Right ventricle myocardium inferior (tissue), 1 donor: Measurements from ENCODE around the gene TSTD1. TPM values are rescaled to one million over a fixed set of nuclear protein-coding genes. Genes with fewer than 3 reads are reported as not detected.
A peak's percentile ranks its signal among the peaks of the same experiment; 100 is the strongest.

ENCODE experiments used
- ATAC-seq: fragments of 200-7000 bp; cut with Tn5 transposase; one replicate; pipeline ENCODE4 v1.9.1; 2020; ENCODE audit warnings: mild to moderate bottlenecking, moderate library complexity
- DNase-seq: peaks from one replicate; pipeline ENCODE4 v3.0.0; 2021; ENCODE audit errors: missing footprints
- intact Hi-C: fragments of 100-400 bp; cut with DNase I; formaldehyde crosslinking; loops from one replicate; pipeline ENCODE4 v1.11.0; 2022
- long read RNA-seq: library from polyadenylated mRNA; unstranded; transcript quantifications from one replicate; pipeline ENCODE4 v2.0.0, GENCODE V29; 2021
- total RNA-seq: library from RNA; stranded (reverse); fragmentation: NEBNext Ultra II Directional; extraction: Animal tissue kit (Norgen Biotek cat#: 25700); gene quantifications from one replicate; pipeline ENCODE4 v1.2.1, GENCODE V29; 2021
- donor health status: DM: no; HTN: yes; CAD: no; lungs with severe emphysema.

The TSTD1 gene, protein sequence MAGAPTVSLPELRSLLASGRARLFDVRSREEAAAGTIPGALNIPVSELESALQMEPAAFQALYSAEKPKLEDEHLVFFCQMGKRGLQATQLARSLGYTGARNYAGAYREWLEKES
- total RNA-seq = 10.5 TPM
- long read RNA-seq, transcript TSTD1-204 (4 exons, 593 nt) = major isoform, 6 of 8 reads
- long read RNA-seq, partial matches to known transcripts = 0 of 8 reads
- long read RNA-seq, other reads (novel, unspliced or antisense) = 2 of 8 reads

DNA sequence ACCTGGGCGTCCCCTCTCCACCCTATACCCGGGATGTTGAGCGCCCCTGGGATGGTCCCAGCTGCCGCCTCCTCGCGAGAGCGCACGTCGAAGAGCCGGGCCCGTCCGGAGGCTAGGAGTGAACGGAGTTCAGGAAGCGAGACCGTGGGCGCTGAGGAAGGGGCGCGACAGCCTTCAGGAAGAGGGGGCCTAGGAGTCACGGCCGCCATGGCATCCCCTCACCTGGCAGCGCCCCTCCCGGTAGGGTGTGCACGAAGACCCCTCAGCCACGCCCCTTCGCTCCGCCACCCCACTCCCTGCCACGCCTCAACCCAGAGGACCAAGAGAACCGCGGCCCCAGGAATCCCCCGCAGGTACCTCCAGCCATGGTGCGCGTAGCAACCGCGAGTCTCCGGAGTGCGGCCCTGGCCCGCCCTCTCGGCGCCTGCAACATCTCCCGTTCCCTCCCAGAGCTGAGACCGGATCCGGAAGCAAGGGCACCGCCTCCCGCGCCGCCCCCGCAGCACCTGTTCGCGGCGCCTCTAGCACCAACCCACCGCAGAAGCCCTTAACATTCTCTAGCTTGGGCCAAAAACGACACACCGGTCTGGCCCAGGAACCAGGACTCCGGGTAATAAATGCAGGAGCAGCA is at the start of gene TSTD1:
Gene TSTD1, minus strand, starts transcription at position 442 of the 631 bp plus-strand sequence. Its CDS starts 75 bp downstream, at position 367.
- peak; percentile 85 for DNase-seq
- intact Hi-C loops = no loop called here
- peak; percentile 78 for ATAC-seq

DNA sequence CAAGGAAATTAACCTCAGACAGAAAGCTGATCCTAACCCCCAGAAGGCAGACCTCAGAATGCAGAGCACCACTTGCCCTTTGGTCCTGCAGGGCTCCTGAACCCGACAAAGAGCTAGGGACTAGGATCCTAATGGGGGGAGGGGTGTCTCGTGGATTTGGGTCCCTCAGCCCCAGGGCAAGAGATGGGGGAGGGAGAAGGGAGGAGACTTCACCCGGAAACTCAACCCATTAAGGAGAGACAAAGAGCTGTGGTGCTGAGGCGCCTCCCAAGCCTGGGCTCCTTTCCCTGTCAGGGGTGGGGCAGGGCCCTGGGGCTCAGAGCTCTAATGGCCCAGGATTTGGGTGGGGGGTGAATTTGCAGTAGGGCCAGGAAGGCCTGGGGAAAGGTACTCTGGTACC is 47.7 kb upstream of the TSTD1 start:
- no peak for DNase-seq
- ATAC-seq = no peak
- intact Hi-C loops = no loop called here

DNA sequence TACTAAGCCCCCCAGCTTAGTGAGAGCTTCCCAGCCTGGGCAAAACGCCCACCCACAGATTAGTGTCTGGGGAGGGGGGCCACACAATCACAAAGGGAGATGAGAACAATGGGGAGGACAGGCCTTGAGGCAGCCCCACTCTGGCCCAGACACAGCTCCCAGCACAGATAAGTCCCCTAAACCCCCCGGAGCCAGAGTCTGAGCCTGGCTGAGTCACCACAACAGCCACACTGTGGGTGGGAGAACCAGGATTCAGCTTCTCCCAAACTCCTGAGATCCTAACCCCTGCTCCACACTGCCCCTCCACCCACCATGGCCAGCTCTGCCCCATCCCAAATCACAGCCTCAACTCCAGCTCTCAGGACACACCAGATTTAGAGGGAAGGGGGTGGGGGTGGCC is 46.4 kb upstream of the TSTD1 start:
- DNase-seq (no peak), ATAC-seq (no peak)
- intact Hi-C loops = no loop called here

DNA sequence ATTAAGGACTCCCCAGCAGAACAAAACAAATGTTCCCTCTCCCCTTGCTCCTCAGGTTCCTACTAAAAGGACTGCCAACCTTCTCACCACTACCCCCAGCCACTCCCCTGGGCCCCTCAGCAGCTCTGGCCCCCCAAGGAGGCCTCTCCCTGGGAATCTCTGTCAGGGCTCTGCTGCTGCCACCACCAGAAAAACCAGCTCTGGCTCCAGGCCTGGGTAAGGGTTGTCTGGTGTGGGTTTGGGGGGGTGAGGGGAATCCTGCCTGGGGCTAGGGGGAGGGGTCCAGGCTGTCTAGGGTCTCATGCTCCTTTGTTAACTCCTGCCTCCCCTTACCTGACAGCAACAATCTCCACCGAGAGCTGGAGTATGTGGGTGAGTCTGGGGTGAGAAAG is 45.8 kb upstream of the TSTD1 start:
- ATAC-seq = no peak
- DNase-seq = no peak
- intact Hi-C loops = no loop called here

DNA sequence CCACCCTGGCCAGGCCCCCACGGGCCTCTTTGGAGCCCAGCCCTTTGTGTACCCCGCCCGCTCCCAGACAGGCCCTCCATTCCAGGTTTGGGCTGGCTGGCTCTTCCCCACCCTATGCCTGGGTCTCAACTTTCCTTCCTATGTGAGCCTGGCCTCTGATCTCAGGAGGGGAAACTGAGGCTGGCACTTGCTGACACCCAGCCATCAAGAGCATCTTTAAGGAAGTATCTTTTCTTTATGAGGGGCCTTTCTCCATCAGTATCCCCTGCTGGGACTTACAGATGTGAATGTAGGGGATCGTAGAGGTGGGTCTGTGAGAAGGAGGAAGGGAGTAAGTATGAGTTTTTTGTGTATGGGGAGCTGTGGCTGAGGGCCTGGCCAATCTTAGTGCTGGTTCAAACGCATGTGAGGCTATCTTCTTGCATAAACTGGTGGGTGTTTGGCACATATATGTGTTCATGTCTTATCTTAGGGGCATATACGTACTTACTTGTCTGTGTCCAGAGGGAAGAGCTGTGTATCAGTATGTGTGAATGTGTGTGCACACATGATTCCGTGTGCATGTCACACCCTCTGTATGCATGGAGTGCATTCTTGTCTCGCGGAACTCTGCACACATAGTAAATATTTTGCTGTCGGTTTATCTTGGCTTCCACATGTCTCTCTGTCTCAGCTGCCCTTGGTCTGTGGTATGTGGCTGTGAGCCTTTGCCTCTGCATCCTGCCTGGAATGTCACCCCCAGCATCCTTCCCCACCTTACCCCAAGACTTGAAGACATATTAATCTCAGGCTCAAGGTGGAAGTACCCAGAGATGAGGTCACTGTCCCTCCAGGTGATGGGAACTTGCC is 45.2 kb upstream of the TSTD1 start:
- intact Hi-C loops = no loop called here
- ATAC-seq (no peak), DNase-seq (no peak)

DNA sequence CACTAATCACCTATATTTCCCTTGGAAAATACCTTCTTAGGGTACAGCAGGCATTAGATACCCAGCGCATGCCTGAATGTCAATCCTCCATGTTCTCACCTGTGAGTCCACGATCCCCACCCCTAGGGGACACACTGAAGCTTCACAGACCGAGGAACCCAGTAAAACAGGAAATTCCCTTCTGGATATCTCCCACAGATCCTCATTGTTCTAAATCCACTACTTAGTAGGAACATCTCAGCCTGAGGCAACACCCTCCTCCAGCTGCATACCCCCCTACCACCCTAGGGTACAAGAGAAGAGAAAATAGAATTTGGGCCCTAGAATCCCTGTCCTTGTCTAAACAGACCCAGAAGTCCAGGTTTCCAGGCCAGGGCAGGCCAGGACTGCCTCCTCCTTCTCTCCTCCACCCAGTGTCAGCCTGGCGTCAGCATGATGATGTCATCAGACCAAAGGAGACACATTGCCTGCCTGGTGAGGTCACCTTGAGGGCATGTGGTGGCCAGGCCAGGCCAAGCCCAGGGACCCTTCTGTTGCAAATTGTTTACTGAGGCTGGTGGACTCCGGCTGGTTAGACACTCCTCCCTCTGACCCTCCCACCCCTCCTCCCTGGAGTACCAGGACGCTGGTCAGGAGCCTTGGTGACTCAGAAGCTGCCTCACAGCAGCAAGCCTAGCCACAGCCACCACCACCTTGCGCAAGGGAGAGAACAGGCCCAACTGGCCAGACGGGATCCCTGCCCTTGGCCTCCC is 44.4 kb upstream of the TSTD1 start:
- ATAC-seq (peak; percentile 93), DNase-seq (peak; percentile 84)
- intact Hi-C loops = no loop called here

DNA sequence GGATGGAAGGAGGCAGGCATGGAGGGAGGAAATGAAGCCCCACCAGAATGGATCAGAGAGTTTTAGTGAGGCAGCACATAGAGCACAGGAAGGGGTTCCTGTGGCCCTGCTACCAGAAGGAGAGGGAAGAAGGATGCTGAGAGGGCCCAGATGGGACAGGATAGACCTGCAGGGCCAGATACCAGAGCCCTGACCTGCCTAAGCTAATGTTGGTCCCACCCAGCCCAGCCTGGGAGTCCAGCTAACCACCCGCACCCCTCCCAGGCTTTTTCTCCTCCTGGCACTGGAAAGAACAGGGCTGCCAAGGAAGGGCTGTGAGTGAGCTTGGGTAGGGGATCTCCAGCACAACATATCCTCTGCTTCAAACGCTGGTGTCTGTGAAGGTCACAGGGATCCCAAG is 43.7 kb upstream of the TSTD1 start:
- intact Hi-C loops = no loop called here
- no peak for DNase-seq
- ATAC-seq = no peak

DNA sequence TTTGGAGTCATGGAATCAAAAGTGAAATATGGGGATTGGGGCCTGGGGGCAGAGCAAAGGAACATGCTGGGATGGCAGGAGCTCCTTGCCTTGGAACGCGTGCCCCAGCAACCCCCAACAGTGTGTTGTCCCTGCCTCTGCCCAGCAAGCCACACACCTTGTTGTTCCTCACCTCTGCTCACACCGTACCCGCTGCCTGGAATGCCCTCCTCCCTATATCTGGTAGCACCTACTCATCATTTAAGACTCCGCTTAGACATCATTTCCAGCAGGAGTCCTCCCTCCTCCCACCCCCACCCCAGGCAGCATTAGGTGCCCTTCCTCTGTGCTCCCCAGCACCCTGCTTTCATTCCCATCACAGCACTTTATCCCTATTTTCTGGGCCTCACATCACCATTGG is 42.8 kb upstream of the TSTD1 start:
- DNase-seq = no peak
- ATAC-seq = no peak
- intact Hi-C loops = no loop called here

DNA sequence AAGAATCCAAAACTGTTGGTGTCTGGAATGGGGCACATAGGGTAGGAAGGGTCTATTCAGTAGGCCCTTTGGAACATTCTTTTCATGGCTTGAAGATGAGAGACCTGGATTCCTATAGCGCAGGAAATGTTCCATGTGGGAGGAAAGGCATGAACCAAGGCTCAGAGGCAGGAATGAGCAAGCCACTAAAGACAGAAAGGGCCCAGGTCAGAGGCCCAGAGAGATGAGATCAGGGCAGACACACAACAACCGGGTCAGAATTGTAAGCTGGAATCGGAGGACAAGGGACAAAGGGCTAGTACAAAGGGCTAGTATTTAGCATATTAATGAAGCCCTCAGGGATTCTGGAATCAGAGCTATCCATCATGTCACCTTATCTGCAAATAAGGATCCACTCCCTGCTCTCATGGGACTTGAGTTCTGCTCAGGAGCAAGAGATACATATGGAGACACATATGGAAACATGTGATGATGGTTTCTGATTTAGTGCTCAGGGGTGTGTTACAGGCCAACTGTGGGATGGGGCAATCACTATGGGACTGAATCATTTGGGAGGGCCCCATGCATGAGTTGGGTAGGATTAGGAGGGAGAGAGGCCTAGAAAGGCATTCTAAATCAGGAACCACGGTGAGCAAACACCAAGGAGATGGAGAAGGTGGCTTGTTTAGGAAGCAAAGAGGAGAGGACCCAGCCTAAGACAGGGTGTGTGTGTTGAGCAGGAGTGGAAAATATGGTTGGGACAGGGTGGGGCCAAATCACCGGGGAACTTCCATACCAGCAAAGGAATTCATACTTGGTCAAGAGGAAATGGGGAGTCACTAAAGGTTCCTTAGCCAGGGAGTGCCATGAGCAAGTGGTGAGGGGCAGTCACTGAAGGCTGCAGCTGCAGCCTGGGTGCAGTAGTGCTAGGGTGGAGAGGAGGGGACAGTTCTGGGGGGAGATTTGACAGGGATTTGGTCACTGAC is 42.0 kb upstream of the TSTD1 start:
- DNase-seq = no peak
- intact Hi-C loops = no loop called here
- ATAC-seq = no peak

DNA sequence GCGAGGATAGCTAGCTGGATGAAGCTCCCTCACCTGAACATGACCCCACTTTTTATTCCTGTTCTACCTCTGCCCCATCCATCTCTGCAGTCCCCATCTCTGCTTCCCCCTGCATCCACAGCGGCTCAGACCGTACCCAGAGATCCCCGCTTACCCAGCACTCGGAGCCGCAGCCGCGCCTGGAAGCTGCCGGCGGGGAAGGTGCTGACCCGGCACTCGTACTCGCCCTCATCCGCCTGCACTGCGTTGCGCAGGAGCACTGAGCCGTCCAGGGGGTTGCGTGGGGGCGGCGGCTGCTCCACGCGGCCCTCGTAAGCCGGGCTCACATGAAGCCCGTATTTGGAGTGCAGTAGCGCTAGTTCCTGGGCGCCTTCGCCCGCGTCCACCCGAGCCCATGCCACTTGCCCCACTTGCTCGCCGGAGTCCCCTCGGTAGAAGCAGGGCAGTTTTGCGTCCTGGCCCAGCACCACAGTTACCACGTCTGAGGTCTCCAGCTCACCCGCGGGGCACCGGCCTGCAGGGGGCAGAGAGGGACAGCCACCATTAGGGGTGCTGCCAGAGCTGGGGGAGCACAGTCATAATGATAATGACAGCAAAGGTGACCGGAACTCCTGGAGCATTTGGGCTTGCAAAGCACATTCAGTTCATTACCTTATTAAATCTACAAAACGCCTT is 40.8 kb upstream of the TSTD1 start:
- intact Hi-C loops = no loop called here
- DNase-seq (no peak), ATAC-seq (no peak)

DNA sequence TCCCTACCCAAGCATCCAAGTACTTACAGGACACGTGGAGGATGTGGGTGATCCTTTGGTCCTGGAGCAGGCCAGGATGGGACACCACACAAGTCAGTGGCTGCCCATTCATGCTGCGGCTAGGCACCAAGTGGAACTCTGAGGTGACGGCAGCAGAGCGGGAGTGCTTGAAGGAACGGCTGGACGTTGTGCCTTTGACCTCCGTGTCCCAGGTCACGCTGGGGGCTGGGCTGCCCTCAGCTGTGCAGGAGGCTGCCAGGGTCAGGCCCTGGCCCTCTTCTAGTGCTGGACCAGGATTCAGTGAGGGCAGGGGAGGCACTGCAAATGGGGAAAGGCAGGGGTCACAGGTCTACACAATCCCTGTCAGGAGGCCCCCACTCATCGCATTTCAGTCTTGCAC is 38.7 kb upstream of the TSTD1 start:
- intact Hi-C loops = no loop called here
- no peak for ATAC-seq
- no peak for DNase-seq

DNA sequence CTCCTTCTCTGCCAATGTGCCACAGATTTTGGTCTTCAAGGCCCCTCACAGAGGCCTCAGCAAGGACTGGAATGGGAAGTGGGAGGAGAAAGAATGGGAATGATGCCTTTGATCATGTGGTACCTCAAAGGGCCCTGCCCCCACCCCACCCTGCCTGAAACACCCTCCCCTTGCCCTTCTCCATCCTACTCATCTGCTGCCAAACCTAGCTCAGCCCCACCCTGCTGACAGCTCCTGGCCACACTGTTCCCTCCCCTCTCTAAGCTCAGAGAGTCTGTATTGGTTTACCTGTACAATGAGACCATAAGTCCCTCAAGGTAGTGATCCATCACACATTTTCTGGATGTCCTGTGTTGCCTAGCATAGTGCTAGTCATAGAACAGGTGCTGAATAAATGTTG is 37.6 kb upstream of the TSTD1 start:
- intact Hi-C loops = no loop called here
- ATAC-seq (no peak), DNase-seq (no peak)

DNA sequence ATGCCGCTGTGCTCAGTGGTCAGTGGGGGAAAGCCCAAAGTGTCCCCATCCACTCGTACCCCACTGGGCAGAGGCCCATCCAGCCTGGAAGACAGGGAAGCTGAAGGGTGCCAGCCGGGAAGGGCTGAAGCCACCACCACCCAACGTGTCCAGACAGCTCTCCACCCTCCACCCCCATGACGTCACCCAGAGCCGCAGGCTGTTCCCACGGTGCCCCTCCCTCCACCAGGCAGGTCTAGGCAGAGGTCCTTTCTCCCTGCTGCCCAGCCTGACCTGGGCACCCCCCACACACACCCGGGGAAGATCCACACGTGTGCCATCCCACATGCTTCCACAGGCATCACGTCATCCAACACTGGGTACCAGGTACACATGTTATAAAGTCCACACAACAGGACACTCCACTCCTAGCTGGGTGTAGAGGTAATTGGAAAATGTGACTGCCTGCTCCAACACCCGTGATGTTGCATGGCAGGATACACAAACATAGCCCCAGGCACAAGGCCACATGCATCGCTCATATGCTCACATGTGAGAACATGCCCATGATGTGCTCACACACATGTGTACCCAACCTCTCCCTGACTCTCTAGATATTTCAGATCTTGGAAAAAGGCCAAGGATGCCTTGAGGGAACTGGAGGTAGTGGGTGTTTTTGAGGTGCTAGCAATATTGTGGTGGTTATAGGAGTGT is 36.1 kb upstream of the TSTD1 start:
- no peak for ATAC-seq
- no peak for DNase-seq
- intact Hi-C loops = no loop called here

DNA sequence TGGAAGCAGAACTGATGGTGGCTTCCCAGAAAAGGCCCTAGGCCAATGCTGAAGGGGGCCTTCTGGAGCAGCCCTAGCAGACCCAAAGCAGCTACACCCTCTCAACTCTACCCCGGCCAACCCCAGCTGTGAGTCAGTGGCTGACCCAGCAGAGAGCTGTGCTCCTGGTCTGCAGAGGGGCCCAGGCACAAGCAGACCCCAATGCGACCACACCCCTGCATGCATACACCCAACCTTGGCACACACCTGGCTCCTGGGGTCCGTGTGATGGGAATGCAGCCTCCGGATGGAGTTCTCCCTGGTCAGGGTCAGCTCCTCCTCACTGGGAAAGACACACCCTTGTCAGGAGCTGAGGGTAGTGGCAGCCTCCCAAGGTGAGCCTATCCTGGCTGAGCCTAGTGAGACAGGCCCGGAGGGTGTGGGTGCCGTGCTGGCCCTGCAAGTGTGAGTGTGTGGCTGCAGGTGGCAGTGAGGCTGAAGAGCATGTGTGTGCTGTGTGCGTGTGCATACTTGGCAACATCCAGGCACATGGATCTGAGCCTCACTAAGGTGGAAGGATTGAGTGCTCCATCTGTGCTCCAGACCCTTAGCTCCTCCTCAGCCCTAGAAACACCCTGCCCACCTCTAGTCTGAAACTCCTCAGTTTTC is 34.8 kb upstream of the TSTD1 start:
- no peak for DNase-seq
- no peak for ATAC-seq
- intact Hi-C loops = no loop called here

DNA sequence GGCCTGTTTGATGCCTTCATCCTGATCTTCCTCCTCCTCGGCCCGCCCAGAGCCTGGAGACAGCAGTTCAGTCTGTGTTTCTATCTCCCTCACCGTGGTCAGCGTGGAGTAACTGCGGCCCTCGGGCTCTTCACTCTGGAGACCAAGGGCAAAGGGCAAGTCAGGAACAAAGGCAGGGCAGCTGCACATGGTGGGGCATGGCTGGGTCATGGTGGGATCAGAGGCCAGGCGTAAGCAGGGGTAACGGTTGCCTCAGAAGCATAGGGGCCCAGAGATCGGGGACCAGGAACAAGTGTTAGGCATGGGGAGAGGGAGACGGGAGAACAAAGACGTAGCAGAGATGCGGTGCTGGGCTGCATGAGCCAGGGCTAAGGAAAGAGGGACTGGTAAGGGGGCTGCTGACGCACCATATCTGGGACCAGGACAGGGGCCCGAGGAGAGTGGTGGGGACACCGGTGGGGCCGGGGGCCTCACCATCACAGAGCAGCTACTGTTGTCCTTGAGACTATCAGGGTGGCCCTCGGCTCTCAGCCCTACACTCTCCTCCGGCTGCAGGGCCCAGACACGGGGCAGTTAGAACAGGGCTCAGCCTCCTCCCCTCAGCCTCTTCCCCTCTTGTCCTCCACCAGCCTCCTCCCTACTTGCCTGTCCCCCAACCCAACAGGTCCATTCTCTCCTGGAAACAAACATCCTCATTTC is 34.1 kb upstream of the TSTD1 start:
- DNase-seq (no peak), ATAC-seq (no peak)
- intact Hi-C loops = no loop called here

DNA sequence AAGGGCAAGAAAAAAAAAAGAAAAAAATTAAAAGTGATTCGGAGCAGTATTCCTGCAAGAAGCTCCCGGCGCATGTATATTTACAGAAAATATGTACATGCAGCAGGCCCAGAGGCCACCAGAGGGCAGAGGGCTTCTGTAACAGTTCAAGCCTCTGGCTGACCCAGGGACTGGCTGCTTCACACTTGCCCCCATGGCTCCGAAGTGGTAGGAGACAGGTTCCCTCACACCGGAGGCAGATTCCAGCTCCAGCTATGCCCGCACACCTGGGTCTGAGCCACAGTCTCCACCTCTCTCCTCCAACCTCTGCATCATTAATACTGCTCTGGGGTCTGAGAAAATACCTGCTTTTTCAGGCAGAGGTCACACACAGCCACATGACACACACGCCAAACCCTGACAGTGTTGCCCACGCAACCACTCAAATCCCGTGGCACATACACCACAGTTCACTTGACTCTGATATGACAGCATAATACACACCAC is 33.2 kb upstream of the TSTD1 start:
- peak; percentile 52 for ATAC-seq
- intact Hi-C loops = no loop called here
- DNase-seq = peak; percentile 89
